Measurements from ENCODE around the gene STIM1. TPM values are rescaled to one million over a fixed set of nuclear protein-coding genes. Genes with fewer than 3 reads are reported as not detected.
A peak's percentile ranks its signal among the peaks of the same experiment; 100 is the strongest.

STIM1 gene
- total RNA-seq, 2 donors from 2014 or later = 115 to 125 TPM

DNA sequence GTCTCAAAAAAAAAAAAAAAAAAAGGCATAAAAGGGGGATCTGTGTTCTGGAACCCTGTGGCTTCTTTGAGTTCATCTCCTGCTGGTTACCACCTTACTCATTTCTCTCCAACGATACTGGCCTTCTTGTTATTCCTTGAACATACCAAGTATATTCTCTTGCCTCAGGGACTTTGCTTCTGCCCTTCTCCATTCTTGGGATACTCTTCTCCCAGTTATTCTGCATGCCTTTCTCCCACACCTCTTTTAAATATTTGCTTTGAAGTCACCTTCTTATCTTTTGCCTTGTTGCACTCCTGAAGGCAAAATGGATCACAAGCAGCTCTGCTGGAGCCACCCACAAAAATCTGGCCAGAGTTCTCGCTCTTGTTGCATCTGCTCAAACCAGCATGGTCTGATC is 163.2 kb downstream of the STIM1 start:
- H3K27ac Mint-ChIP-seq = peak overlapping the region; percentile 17
- DNase-seq (no peak), ATAC-seq (no peak)
- peaks cover 6% of the 10 kb centered on the region for H3K36me3 Mint-ChIP-seq (ENCODE audit: low read depth)
- no peaks in the 10 kb centered on the region for H3K27me3 Mint-ChIP-seq
- peaks cover 36% of the 10 kb centered on the region for H3K4me1 Mint-ChIP-seq
- H3K4me3 Mint-ChIP-seq = no peak overlapping the region
- H3K9me3 ChIP-seq (ENCODE audit: control insufficient read depth, low read length, poor library complexity, severe bottlenecking) = no peaks in the 10 kb centered on the region

- Mint-ChIP-seq H3K36me3 (ENCODE audit: low read depth) (peaks cover 8% of the 10 kb centered on the region), H3K27ac (peak overlapping the region; percentile 41), H3K4me3 (no peak overlapping the region), H3K4me1 (peaks cover 31% of the 10 kb centered on the region), H3K27me3 (no peaks in the 10 kb centered on the region)
- no peaks in the 10 kb centered on the region for H3K9me3 ChIP-seq (ENCODE audit: control insufficient read depth, low read length, poor library complexity, severe bottlenecking)
- ATAC-seq = no peak
- no peak for DNase-seq
Observed at GRCh38 chr11:4019891-4020290, 164.4 kb downstream of the STIM1 start.

DNA sequence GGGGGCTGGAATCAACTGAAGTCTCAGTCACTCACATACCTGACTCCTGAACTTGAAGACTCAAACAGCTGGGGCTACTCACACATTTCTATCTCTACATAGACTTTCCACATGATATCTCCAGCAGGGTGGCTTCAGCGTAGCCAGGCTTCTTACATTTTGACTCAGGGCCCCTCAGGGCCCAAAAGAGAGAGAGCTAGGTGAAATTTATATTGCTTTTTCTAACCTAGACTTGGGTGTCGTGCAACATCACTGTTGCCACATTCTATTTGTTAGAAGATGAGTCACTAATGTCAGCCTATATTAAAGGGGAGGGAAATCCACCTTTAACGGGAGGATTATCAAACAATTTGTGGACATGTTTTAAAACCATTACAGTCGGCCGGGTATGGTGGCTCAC is 167.2 kb downstream of the STIM1 start:
- DNase-seq (no peak), ATAC-seq (no peak)
- Mint-ChIP-seq H3K27me3 (no peaks in the 10 kb centered on the region), H3K4me1 (peaks cover 21% of the 10 kb centered on the region), H3K4me3 (no peak overlapping the region), H3K27ac (no peak overlapping the region), H3K36me3 (ENCODE audit: low read depth) (peaks cover 17% of the 10 kb centered on the region)
- no peaks in the 10 kb centered on the region for H3K9me3 ChIP-seq (ENCODE audit: control insufficient read depth, low read length, poor library complexity, severe bottlenecking)

DNA sequence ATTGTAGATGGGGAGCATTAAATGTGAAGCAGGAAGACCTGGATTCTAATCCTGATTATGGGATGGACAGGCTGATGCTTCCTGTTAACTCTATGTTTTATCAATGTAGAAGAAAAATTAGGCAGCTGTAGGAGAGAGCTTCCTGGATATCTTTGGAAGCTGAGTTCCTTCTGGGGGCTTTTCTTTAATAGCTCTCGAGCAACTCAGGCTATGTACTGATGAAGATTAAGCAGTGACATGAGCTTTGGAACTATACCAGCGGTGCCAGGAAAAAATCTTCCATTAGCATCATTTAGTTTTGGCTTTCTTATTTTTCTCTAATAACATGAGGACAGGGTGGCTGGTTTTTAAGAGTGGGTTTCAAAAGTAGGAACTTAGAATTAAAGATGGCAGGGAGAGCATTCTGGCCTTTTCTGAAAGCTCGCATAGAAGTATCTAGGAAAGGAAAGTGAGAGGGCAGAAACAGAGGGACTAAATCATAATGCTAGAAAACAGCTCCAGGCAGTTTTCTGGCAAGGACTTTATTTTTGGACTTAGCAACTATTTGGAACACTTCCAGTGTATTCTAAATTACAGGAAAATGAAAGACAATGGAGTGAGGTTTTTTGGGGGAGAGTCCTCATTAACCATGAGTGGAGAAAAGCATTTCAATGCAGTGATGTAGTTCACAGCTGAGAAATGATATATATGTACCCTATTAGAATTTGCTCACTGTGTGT is 169.9 kb downstream of the STIM1 start:
- H3K4me3 Mint-ChIP-seq = no peak overlapping the region
- no peak for DNase-seq
- H3K9me3 ChIP-seq (ENCODE audit: control insufficient read depth, low read length, poor library complexity, severe bottlenecking) = no peaks in the 10 kb centered on the region
- H3K4me1 Mint-ChIP-seq = peaks cover 9% of the 10 kb centered on the region
- ATAC-seq = no peak
- H3K36me3 Mint-ChIP-seq (ENCODE audit: low read depth) = peaks cover 17% of the 10 kb centered on the region
- peak overlapping the region; percentile 2 for H3K27ac Mint-ChIP-seq
- no peaks in the 10 kb centered on the region for H3K27me3 Mint-ChIP-seq

GRCh38 chr11:4025967-4026324 is 170.5 kb downstream of the STIM1 start:
- peaks cover 17% of the 10 kb centered on the region for H3K36me3 Mint-ChIP-seq (ENCODE audit: low read depth)

DNA sequence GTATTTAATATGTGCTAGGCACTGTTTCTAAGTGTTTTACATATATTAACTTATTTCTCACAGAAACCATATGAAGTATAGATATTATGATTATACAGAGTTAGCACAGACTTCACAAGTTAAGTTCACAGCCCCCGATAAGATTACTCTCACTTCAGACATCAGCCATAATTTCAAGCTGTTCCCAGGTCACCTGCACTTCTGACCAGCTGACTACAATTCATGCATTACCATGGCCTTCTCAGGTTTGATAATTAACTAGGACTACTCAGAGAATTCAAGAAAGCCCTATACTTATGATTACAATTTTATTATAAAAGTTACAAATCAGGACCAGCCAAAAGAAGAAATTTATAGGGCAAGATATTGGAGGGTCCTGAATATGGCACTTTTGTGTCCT is 170.9 kb downstream of the STIM1 start:
- DNase-seq (no peak), ATAC-seq (no peak)
- Mint-ChIP-seq H3K4me3 (no peak overlapping the region), H3K36me3 (ENCODE audit: low read depth) (peaks cover 17% of the 10 kb centered on the region), H3K4me1 (peaks cover 9% of the 10 kb centered on the region), H3K27me3 (no peaks in the 10 kb centered on the region), H3K27ac (no peak overlapping the region)
- no peaks in the 10 kb centered on the region for H3K9me3 ChIP-seq (ENCODE audit: control insufficient read depth, low read length, poor library complexity, severe bottlenecking)

More at GRCh38 chr11:4025967-4026324, 170.5 kb downstream of the STIM1 start:
- DNase-seq = no peak
- peak overlapping the region; percentile 2 for H3K27ac Mint-ChIP-seq
- no peaks in the 10 kb centered on the region for H3K27me3 Mint-ChIP-seq
- peaks cover 7% of the 10 kb centered on the region for H3K4me1 Mint-ChIP-seq
- no peak for ATAC-seq
- no peak overlapping the region for H3K4me3 Mint-ChIP-seq
- H3K9me3 ChIP-seq (ENCODE audit: control insufficient read depth, low read length, poor library complexity, severe bottlenecking) = no peaks in the 10 kb centered on the region

- ATAC-seq = no peak
Observed at GRCh38 chr11:4027746-4028145, 172.3 kb downstream of the STIM1 start.

DNA sequence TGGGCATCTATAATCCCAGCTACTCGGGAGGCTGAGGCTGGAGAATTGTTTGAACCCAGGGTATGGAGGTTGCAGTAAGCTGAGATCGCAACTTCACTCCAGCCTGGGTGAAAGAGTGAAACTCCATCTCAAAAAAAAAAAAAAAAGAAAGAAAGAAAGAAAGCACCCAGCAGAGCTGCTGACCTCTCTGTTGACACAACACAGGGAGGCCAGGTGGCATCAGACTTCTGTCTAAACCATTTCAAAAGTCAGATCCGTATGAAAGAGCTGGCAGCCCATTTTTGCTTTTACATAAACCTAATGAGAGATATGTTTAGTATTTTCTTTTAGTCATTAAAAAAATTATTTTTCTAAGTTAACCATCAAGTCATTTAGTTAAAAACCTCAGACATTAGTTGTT is 174.7 kb downstream of the STIM1 start:
- no peak for DNase-seq
- H3K9me3 ChIP-seq (ENCODE audit: control insufficient read depth, low read length, poor library complexity, severe bottlenecking) = no peaks in the 10 kb centered on the region
- Mint-ChIP-seq H3K36me3 (ENCODE audit: low read depth) (peaks cover 8% of the 10 kb centered on the region), H3K27ac (no peak overlapping the region), H3K4me1 (peaks cover 14% of the 10 kb centered on the region), H3K27me3 (no peaks in the 10 kb centered on the region), H3K4me3 (no peak overlapping the region)
- no peak for ATAC-seq

More at GRCh38 chr11:4027746-4028145, 172.3 kb downstream of the STIM1 start:
- H3K27me3 Mint-ChIP-seq = no peaks in the 10 kb centered on the region
- no peak overlapping the region for H3K27ac Mint-ChIP-seq
- no peaks in the 10 kb centered on the region for H3K9me3 ChIP-seq (ENCODE audit: control insufficient read depth, low read length, poor library complexity, severe bottlenecking)
- peaks cover 15% of the 10 kb centered on the region for H3K36me3 Mint-ChIP-seq (ENCODE audit: low read depth)
- H3K4me1 Mint-ChIP-seq = peaks cover 7% of the 10 kb centered on the region
- no peak overlapping the region for H3K4me3 Mint-ChIP-seq
- no peak for DNase-seq

DNA sequence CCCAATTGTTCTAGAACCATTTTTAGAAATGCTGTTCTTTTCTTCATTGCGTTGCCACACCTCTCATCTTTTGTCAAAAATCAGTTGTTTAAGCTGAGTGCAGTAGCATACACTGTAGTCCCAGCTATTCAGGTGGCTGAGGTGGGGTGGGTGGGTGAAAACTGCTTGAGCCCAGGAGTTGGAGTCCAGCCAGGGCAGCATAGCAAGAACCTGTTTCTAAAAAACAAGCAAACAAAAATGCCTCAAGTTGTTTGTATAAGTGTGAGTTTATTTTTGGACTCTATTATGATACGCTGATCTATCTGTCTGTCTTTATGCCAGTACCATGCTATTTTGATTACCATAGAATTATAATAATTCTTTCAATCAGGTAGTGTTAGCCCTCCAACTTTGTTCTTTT is 176.6 kb downstream of the STIM1 start:
- H3K9me3 ChIP-seq (ENCODE audit: control insufficient read depth, low read length, poor library complexity, severe bottlenecking) = no peaks in the 10 kb centered on the region
- H3K27me3 Mint-ChIP-seq = no peaks in the 10 kb centered on the region
- no peak overlapping the region for H3K27ac Mint-ChIP-seq
- DNase-seq (no peak), ATAC-seq (no peak)
- peaks cover 3% of the 10 kb centered on the region for H3K36me3 Mint-ChIP-seq (ENCODE audit: low read depth)
- no peak overlapping the region for H3K4me3 Mint-ChIP-seq
- peaks cover 19% of the 10 kb centered on the region for H3K4me1 Mint-ChIP-seq

DNA sequence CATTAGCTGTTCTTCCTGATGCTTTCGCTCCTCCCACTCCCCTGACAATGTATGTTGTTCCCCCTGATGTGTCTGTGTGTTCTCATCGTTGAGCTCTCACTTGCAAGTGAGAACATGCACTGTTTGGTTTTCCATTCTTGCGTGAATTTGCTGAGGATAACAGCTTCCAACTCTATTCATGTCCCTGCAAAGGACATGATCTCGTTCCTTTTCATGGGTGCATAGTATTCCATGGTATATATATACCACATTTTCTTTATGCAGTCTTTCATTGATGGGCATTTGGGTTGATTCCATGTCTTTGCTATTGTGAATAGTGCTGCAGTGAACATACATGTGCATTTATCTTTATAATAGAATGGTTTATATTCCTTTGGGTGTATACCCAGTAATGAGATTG is 180.5 kb downstream of the STIM1 start:
- H3K9me3 ChIP-seq (ENCODE audit: control insufficient read depth, low read length, poor library complexity, severe bottlenecking) = no peaks in the 10 kb centered on the region
- Mint-ChIP-seq H3K27ac (no peak overlapping the region), H3K36me3 (ENCODE audit: low read depth) (no peaks in the 10 kb centered on the region), H3K27me3 (no peaks in the 10 kb centered on the region), H3K4me3 (no peak overlapping the region), H3K4me1 (peaks cover 27% of the 10 kb centered on the region)
- no peak for ATAC-seq
- DNase-seq = no peak

- Mint-ChIP-seq H3K27ac (no peak overlapping the region), H3K4me3 (no peak overlapping the region), H3K27me3 (no peaks in the 10 kb centered on the region), H3K36me3 (ENCODE audit: low read depth) (no peaks in the 10 kb centered on the region), H3K4me1 (peaks cover 37% of the 10 kb centered on the region)
- ATAC-seq (no peak), DNase-seq (no peak)
- H3K9me3 ChIP-seq (ENCODE audit: control insufficient read depth, low read length, poor library complexity, severe bottlenecking) = no peaks in the 10 kb centered on the region
Observed at GRCh38 chr11:4039011-4039410, 183.5 kb downstream of the STIM1 start.

DNA sequence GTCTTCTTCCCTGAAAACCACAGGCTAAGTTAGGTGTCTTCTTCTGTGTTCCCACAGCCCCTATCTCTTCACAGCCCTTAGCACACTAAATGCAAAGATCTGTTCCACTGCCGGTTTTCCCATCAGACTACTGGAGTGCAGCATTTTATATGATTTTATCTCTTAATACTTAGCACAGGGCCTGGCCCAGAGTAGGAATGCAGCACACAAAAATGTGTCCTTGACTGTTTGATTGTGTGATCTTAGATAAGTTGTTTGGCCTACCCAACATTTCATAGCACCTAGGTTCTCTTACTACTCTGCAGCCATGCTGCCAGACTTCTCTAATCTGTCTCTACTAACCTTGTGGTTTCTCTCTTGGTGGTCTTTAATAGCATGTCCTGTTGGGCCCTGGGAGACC is 185.0 kb downstream of the STIM1 start:
- H3K36me3 Mint-ChIP-seq (ENCODE audit: low read depth) = no peaks in the 10 kb centered on the region
- DNase-seq (no peak), ATAC-seq (no peak)
- H3K4me1 Mint-ChIP-seq = peaks cover 34% of the 10 kb centered on the region
- no peaks in the 10 kb centered on the region for H3K9me3 ChIP-seq (ENCODE audit: control insufficient read depth, low read length, poor library complexity, severe bottlenecking)
- H3K4me3 Mint-ChIP-seq = no peak overlapping the region
- no peaks in the 10 kb centered on the region for H3K27me3 Mint-ChIP-seq
- H3K27ac Mint-ChIP-seq = no peak overlapping the region

GRCh38 chr11:4041731-4042391 is 186.4 kb downstream of the STIM1 start:
- no peaks in the 10 kb centered on the region for H3K27me3 Mint-ChIP-seq
- H3K36me3 Mint-ChIP-seq (ENCODE audit: low read depth) = peaks cover 3% of the 10 kb centered on the region
- H3K9me3 ChIP-seq (ENCODE audit: control insufficient read depth, low read length, poor library complexity, severe bottlenecking) = no peaks in the 10 kb centered on the region
- H3K4me3 Mint-ChIP-seq = no peak overlapping the region
- H3K27ac Mint-ChIP-seq = peak overlapping the region; percentile 54
- ATAC-seq (no peak), DNase-seq (no peak)
- H3K4me1 Mint-ChIP-seq = peaks cover 38% of the 10 kb centered on the region
